Bronchial epithelial cell (primary cell): ENCODE measurements around the gene ZNF746. TPM values are rescaled to one million over a fixed set of nuclear protein-coding genes. Genes with fewer than 3 reads are reported as not detected.
A peak's percentile ranks its signal among the peaks of the same experiment; 100 is the strongest.

ENCODE experiments used
- DNase-seq: peaks from one replicate; pipeline ENCODE4 v3.0.0-alpha.2; 2010; ENCODE audit warnings: low read depth
- FAIRE-seq: peaks from 2 replicates; lab custom pipeline; 2011; peaks lifted over from hg19 to GRCh38; lab: Jason Lieb, UNC
- H3K27me3 ChIP-seq: 2 replicates; pipeline ENCODE4 v1.5.1; 2011; ENCODE audit warnings: low read length; ENCODE audit not compliant: control insufficient read depth, insufficient read depth
- H3K36me3 ChIP-seq: 2 replicates; pipeline ENCODE4 v1.5.1; 2011; ENCODE audit warnings: low read length; ENCODE audit not compliant: control insufficient read depth, insufficient read depth
- H3K4me3 ChIP-seq: 2 replicates; pipeline ENCODE4 v1.5.1; 2011; ENCODE audit warnings: mild to moderate bottlenecking, low read depth, low read length, control low read depth
- CTCF ChIP-seq: IDR thresholded peaks from 2 replicates; pipeline ENCODE4 v1.5.1; 2011; ENCODE audit warnings: mild to moderate bottlenecking, moderate library complexity, low read length, control low read depth, inconsistent platforms; ENCODE audit not compliant: insufficient read depth, severe bottlenecking
- total RNA-seq: library from RNA; depleted of rRNA; stranded (reverse); fragments of >200 nt; gene quantifications from 2 replicates; pipeline ENCODE4 v1.2.1, GENCODE V29; 2014

ZNF746 gene
- total RNA-seq, 1 donor from 2014 or later = 15.0 TPM

- Histone ChIP-seq H3K4me3 (no peak overlapping the region), H3K27me3 (no peaks in the 10 kb centered on the region), H3K36me3 (no peaks in the 10 kb centered on the region)
- no peak for FAIRE-seq
- TF ChIP-seq CTCF = no peak
- no peak for DNase-seq
These were observed 7.9 kb upstream of the ZNF746 start for GRCh38 chr7:149505551-149505950.

GRCh38 chr7:149501651-149502050 is 4.0 kb upstream of the ZNF746 start:
- H3K36me3 ChIP-seq = no peaks in the 10 kb centered on the region
- DNase-seq (no peak), FAIRE-seq (no peak)
- TF ChIP-seq CTCF = no peak
- H3K4me3 ChIP-seq = no peak overlapping the region
- H3K27me3 ChIP-seq = no peaks in the 10 kb centered on the region

DNA sequence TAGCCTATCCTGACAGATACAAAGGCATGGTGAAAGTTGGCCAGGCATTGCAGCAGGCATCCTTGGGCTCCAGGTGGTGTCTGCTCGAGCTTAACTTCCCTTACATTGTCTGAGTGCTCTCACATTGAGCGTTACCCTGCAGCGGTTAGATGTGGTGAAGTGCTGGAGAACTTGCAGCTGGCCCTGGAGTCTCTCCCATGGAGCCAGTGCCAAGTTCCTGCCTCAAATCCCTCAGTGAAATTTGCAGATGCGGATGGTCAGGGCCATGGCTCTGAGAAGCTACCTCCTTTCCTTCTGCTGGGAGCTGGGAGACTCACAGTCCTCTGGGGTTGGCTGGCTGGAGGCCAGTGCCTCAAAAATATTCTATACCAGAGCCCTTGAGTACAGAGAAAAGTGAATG is 3.3 kb upstream of the ZNF746 start:
- FAIRE-seq = no peak
- DNase-seq = no peak
- TF ChIP-seq CTCF = no peak

GRCh38 chr7:149500201-149500600 is 2.6 kb upstream of the ZNF746 start:
- H3K36me3 ChIP-seq = no peaks in the 10 kb centered on the region
- H3K4me3 ChIP-seq = no peak overlapping the region
- DNase-seq (no peak), FAIRE-seq (no peak)
- TF ChIP-seq CTCF = no peak
- H3K27me3 ChIP-seq = no peaks in the 10 kb centered on the region

More for the DNA sequence above, 3.3 kb upstream of the ZNF746 start:
- H3K4me3 ChIP-seq = no peak overlapping the region
- H3K36me3 ChIP-seq = no peaks in the 10 kb centered on the region
- H3K27me3 ChIP-seq = no peaks in the 10 kb centered on the region

DNA sequence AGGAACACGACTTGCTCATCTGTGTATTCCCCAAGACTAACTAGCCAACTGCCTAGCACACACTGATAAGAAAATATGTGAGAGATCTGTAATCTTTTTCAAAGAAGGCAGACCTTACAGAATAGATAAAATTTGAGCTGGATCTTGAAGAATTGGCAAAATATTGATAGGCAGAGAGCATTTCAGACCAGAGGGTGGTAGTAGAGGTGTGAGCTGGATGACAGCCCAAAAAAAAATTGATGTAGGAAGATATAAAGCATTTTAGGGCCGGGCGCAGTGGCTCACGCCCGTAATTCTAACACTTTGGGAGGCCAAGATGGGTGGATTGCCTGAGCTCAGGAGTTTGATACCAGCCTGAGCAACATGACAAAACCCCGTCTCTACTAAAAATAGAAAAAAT is 1.2 kb upstream of the ZNF746 start:
- DNase-seq = no peak
- H3K27me3 ChIP-seq = no peaks in the 10 kb centered on the region
- TF ChIP-seq CTCF = no peak
- H3K36me3 ChIP-seq = peaks cover 2% of the 10 kb centered on the region
- no peak overlapping the region for H3K4me3 ChIP-seq
- FAIRE-seq = no peak

- FAIRE-seq = no peak
- Histone ChIP-seq H3K27me3 (no peaks in the 10 kb centered on the region), H3K36me3 (peaks cover 14% of the 10 kb centered on the region), H3K4me3 (peak overlapping the region; percentile 51)
- no peak for TF ChIP-seq CTCF
- DNase-seq = peak; percentile 10
These were observed 792 bp downstream of the ZNF746 start for GRCh38 chr7:149496642-149497391.
